Tibial nerve (tissue), 4 donors: ENCODE results near the gene LDHB.

Experiments used
- EP300 ChIP-seq, 2 donors: sonication (generic); formaldehyde crosslinking; IDR thresholded peaks; one replicate each; pipeline ENCODE4 v1.6.1; 2017; ENCODE audit warnings: antibody characterized with exemption in 2 of 2, mild to moderate bottlenecking in 1 of 2
- POLR2A ChIP-seq, 2 donors: fragments of 450-650 bp; IDR thresholded peaks; one replicate each; pipeline ENCODE4 v1.6.1; 2017; ENCODE audit warnings: antibody characterized with exemption in 2 of 2, mild to moderate bottlenecking in 2 of 2, moderate library complexity in 2 of 2
- TF ChIP-seq, protein P1 (sequence below), 5 experiments: fragments of 200-600 bp in 3 of 5; fragments of 450-650 bp in 2 of 5; sonication (generic) in 3 of 5; IDR thresholded peaks; one replicate each; pipeline ENCODE4 v1.5.1; 2016 to 2019; ENCODE audit warnings: antibody characterized with exemption in 5 of 5, mild to moderate bottlenecking in 3 of 5, moderate library complexity in 2 of 5

DNA sequence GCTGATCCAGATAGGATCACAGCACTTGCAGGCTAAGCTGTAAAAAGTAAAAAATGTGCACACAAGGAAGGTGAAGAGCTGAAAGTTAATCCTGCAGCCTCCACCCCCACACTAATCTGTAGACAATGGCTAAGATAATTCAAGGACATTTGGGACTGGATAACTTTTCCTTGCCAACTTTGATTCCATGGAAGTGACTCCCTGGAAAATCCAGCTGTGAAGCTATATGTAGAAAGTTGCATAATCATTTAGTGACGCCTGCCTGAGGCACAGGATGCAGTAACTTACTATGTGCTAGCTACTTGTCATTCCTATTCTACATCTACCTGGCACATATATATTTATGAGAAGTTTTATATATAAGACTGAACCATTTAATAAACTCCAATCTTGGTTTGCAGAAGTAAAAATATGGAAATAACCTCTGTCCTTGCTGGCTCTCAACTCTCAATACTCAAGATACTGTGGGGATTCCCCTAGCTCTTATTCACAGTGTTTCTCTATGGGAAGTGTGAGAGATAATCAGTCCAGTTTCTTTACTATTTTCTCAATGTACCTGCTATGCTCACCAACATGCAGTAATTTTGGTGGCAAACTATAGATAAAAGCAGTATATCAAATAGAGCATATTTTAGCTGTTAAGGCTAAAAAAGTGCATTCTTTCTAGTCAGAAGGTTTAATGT is 14.8 kb downstream of the LDHB start:
- TF ChIP-seq, protein P1, sequence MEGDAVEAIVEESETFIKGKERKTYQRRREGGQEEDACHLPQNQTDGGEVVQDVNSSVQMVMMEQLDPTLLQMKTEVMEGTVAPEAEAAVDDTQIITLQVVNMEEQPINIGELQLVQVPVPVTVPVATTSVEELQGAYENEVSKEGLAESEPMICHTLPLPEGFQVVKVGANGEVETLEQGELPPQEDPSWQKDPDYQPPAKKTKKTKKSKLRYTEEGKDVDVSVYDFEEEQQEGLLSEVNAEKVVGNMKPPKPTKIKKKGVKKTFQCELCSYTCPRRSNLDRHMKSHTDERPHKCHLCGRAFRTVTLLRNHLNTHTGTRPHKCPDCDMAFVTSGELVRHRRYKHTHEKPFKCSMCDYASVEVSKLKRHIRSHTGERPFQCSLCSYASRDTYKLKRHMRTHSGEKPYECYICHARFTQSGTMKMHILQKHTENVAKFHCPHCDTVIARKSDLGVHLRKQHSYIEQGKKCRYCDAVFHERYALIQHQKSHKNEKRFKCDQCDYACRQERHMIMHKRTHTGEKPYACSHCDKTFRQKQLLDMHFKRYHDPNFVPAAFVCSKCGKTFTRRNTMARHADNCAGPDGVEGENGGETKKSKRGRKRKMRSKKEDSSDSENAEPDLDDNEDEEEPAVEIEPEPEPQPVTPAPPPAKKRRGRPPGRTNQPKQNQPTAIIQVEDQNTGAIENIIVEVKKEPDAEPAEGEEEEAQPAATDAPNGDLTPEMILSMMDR (IDR thresholded peaks at IDR 0.05) = no peak
- TF ChIP-seq POLR2A (IDR thresholded peaks at IDR 0.05) = no peak
- no peak for TF ChIP-seq EP300 (IDR thresholded peaks at IDR 0.05)
